ENCODE data around the gene DLST.
"Not testable (repeated sequence)": the region's sequence is repeated elsewhere in the genome, so short reads cannot be mapped to it uniquely, and the experiment has no call there.

DLST gene

DNA sequence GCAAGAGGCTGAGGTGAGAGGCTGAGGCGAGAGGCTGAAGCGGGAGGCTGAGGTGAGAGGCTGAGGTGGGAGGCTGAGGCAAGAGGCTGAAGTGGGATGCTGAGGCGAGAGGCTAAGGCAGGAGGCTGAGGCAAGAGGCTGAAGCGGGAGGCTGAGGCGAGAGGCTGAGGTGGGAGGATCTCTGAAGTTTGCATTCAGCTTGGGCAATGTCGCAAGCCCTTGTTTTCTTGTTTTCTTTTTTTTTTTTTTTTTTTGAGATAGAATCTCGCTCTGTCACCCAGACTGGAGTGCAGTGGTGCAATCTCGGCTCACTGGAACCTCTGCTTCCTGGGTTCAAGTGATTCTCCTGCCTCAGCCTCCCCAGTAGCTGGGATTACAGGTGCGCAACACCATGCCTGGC, 50.0 kb downstream of the DLST start:
- H3K4me1 ChIP-seq (ENCODE audit: control insufficient read depth, low read depth, low read length); H4K8ac ChIP-seq (ENCODE audit: low read depth, low read length); H2BK5ac ChIP-seq (ENCODE audit: low read length); H2BK120ac ChIP-seq (ENCODE audit: low read depth, low read length); H3K4me2 ChIP-seq (ENCODE audit: low read length); H3K27ac ChIP-seq (ENCODE audit: low read depth, low read length); H2BK15ac ChIP-seq (replicated peaks; ENCODE audit: low read depth); H3K56ac ChIP-seq (ENCODE audit: low read length); H3K4ac ChIP-seq (ENCODE audit: low read depth, low read length); H3K27me3 ChIP-seq (ENCODE audit: insufficient read depth, low read length, poor library complexity); H3K79me1 ChIP-seq (ENCODE audit: low read length); H3K36me3 ChIP-seq (ENCODE audit: control insufficient read depth, insufficient read depth, low read length); H3K23ac ChIP-seq (ENCODE audit: low read length); H3K9ac ChIP-seq (ENCODE audit: low read length); DNase-seq; H3K4me3 ChIP-seq (ENCODE audit: low read length); H4K5ac ChIP-seq (ENCODE audit: low read length); H3K18ac ChIP-seq (ENCODE audit: low read length); H2AK5ac ChIP-seq (ENCODE audit: low read length); H3K79me2 ChIP-seq (ENCODE audit: control insufficient read depth, insufficient read depth, low read length): not testable (repeated sequence)
- no CpG with 5 or more reads among the region's 9 CpGs for WGBS (ENCODE audit: extremely low coverage, insufficient coverage, low lambda C conversion rate)

DNA sequence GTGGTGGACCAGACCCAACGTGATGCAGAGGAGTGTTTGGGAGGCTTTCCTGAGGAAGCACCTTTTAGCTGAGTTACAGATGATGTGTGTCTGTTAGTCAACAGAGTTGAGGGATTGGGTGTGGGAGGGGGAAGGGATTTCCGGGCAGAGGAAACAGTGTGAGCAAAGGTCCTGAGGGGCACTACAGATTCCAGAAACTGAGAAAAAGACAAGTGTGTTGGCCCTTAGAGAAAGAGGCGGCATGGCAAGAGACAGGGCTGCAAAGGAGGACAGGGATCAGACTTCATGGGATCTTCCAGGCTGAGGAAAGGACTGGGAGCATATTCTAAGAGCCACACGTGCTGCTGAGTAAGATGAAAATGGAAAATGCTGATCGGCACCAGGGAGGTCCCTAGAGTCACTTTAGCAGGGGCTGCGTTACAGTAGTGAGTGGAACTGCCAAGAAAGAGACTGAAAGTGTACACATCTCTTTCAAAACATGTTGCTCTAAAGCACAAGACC, 50.7 kb downstream of the DLST start:
- Histone ChIP-seq H3K4ac (ENCODE audit: low read depth, low read length) (no peak overlapping the region), H3K27ac (ENCODE audit: low read depth, low read length) (no peak overlapping the region), H3K4me1 (ENCODE audit: control insufficient read depth, low read depth, low read length) (no peaks in the 10 kb centered on the region), H3K4me2 (ENCODE audit: low read length) (no peak overlapping the region), H2AK5ac (ENCODE audit: low read length) (no peak overlapping the region), H3K79me2 (ENCODE audit: control insufficient read depth, insufficient read depth, low read length) (no peaks in the 10 kb centered on the region), H3K27me3 (ENCODE audit: insufficient read depth, low read length, poor library complexity) (no peaks in the 10 kb centered on the region), H3K36me3 (ENCODE audit: control insufficient read depth, insufficient read depth, low read length) (no peaks in the 10 kb centered on the region), H2BK120ac (ENCODE audit: low read depth, low read length) (no peak overlapping the region), H3K4me3 (ENCODE audit: low read length) (no peak overlapping the region), H3K79me1 (ENCODE audit: low read length) (no peaks in the 10 kb centered on the region), H3K9ac (ENCODE audit: low read length) (no peak overlapping the region), H3K56ac (ENCODE audit: low read length) (no peak overlapping the region), H3K23ac (ENCODE audit: low read length) (no peak overlapping the region), H4K5ac (ENCODE audit: low read length) (no peak overlapping the region), H3K18ac (ENCODE audit: low read length) (no peak overlapping the region), H4K8ac (ENCODE audit: low read depth, low read length) (no peak overlapping the region), H2BK15ac (replicated peaks; ENCODE audit: low read depth) (no peak overlapping the region), H2BK5ac (ENCODE audit: low read length) (no peak overlapping the region)
- DNase-seq, result no peak
- no CpG with 5 or more reads among the region's 6 CpGs for WGBS (ENCODE audit: extremely low coverage, insufficient coverage, low lambda C conversion rate)

DNA sequence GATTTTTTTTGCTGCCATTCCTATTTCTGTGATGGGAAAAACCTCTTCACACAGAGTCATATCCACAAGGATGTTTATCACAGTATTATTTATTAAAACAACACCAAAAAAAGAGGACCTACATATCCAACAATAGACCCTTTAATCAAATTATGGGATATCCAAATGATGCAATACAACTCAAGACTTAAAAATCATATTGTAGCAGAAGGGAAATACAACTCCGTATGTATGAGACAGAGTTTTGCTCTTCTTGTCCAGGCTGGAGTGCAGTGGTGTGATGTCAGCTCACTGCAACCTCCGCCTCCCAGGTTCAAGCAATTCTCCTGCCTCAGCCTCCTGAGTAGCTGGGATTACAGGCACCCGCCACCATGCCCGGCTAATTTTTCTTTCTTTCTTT, 51.2 kb downstream of the DLST start:
- WGBS (ENCODE audit: extremely low coverage, insufficient coverage, low lambda C conversion rate), result no CpG with 5 or more reads among the region's 4 CpGs
- not testable (repeated sequence) for H3K56ac ChIP-seq (ENCODE audit: low read length); H3K4me3 ChIP-seq (ENCODE audit: low read length); H3K18ac ChIP-seq (ENCODE audit: low read length); H2BK120ac ChIP-seq (ENCODE audit: low read depth, low read length); H3K36me3 ChIP-seq (ENCODE audit: control insufficient read depth, insufficient read depth, low read length); H3K79me1 ChIP-seq (ENCODE audit: low read length); H3K23ac ChIP-seq (ENCODE audit: low read length); H4K8ac ChIP-seq (ENCODE audit: low read depth, low read length); H3K4me1 ChIP-seq (ENCODE audit: control insufficient read depth, low read depth, low read length); H2BK5ac ChIP-seq (ENCODE audit: low read length); H3K27me3 ChIP-seq (ENCODE audit: insufficient read depth, low read length, poor library complexity); H3K4me2 ChIP-seq (ENCODE audit: low read length); H3K4ac ChIP-seq (ENCODE audit: low read depth, low read length); H3K27ac ChIP-seq (ENCODE audit: low read depth, low read length); H2AK5ac ChIP-seq (ENCODE audit: low read length); H2BK15ac ChIP-seq (replicated peaks; ENCODE audit: low read depth); H4K5ac ChIP-seq (ENCODE audit: low read length); H3K79me2 ChIP-seq (ENCODE audit: control insufficient read depth, insufficient read depth, low read length); DNase-seq; H3K9ac ChIP-seq (ENCODE audit: low read length)

DNA sequence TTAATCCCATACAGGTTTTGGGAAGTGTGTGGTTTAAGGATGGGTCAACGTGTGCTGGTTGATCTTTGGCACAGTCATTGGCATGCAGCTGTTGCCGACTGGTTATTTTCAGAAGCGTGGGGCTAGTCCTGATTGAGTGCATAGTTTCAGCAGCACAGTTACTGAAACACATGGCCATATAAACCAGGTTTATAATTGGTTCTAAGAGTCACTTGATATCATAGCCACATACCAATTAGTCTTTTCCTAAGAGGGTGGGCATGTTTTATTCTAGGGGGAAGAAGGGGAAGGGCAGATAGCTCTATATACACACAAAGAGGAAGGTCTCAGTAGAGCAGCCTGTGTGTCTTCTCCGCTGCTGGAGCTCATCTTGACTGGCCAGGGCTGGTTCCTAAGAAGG, 52.3 kb downstream of the DLST start:
- Histone ChIP-seq H2BK15ac (replicated peaks; ENCODE audit: low read depth) (no peak overlapping the region), H3K27ac (ENCODE audit: low read depth, low read length) (no peak overlapping the region), H3K18ac (ENCODE audit: low read length) (no peak overlapping the region), H4K5ac (ENCODE audit: low read length) (no peak overlapping the region), H2BK5ac (ENCODE audit: low read length) (no peak overlapping the region), H3K4me3 (ENCODE audit: low read length) (no peak overlapping the region), H3K79me2 (ENCODE audit: control insufficient read depth, insufficient read depth, low read length) (no peaks in the 10 kb centered on the region), H3K4me2 (ENCODE audit: low read length) (no peak overlapping the region), H3K9ac (ENCODE audit: low read length) (no peak overlapping the region), H2AK5ac (ENCODE audit: low read length) (no peak overlapping the region), H4K8ac (ENCODE audit: low read depth, low read length) (no peak overlapping the region), H3K79me1 (ENCODE audit: low read length) (no peaks in the 10 kb centered on the region), H2BK120ac (ENCODE audit: low read depth, low read length) (no peak overlapping the region), H3K4me1 (ENCODE audit: control insufficient read depth, low read depth, low read length) (no peaks in the 10 kb centered on the region), H3K56ac (ENCODE audit: low read length) (no peak overlapping the region), H3K23ac (ENCODE audit: low read length) (no peak overlapping the region), H3K4ac (ENCODE audit: low read depth, low read length) (no peak overlapping the region), H3K27me3 (ENCODE audit: insufficient read depth, low read length, poor library complexity) (no peaks in the 10 kb centered on the region), H3K36me3 (ENCODE audit: control insufficient read depth, insufficient read depth, low read length) (no peaks in the 10 kb centered on the region)
- no CpG with 5 or more reads among the region's 4 CpGs for WGBS (ENCODE audit: extremely low coverage, insufficient coverage, low lambda C conversion rate)
- no peak for DNase-seq

DNA sequence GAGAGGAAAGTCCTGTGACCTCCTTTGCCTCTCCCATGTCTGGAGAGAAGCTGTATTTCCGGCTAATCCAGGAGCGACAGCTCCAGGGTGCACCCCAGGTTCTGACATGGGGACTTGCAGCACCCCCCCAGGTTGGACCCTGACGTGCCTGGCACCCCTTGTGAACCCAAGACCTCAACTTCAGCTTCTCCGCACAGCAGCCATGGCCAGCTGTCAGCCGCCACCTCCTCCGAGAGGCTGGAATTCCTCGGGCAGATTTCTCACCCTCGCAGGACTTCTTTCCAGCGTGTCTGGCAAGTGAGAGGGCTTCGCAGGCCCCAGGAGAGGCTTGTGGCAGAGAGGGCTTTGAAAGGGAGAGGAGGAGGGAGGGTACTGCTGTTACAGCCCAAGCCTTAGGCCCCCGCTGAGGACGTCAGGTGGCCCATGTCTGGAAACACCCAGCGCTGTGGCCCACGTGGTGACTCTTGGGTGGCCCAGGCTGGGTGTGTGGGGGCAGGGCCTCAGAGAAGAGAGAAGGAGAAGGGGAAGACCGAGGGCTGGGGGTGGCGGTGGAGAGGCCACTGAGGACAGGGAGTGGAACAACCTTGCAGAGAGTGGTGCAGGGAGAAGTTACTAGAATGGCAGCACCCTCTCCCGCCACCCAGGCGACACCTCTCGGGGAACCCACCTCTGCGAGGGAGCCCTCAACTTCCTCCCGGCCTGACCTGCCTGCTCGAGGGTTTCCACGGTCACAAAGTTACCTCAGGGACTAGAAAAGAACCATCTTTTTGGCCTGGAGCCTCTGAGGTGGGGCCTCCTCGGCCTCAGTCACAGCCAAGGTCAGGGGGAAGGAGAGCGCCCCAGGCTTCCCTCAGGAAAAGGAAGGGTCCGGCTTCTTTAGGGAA, 53.0 kb downstream of the DLST start:
- H3K4me2 ChIP-seq (ENCODE audit: low read length), result no peak overlapping the region
- H3K4me3 ChIP-seq (ENCODE audit: low read length), result no peak overlapping the region
- H3K23ac ChIP-seq (ENCODE audit: low read length), result no peak overlapping the region
- H2BK120ac ChIP-seq (ENCODE audit: low read depth, low read length), result no peak overlapping the region
- H3K79me1 ChIP-seq (ENCODE audit: low read length), result no peaks in the 10 kb centered on the region
- no CpG with 5 or more reads among the region's 26 CpGs for WGBS (ENCODE audit: extremely low coverage, insufficient coverage, low lambda C conversion rate)
- H3K9ac ChIP-seq (ENCODE audit: low read length), result no peak overlapping the region
- H2BK15ac ChIP-seq (replicated peaks; ENCODE audit: low read depth), result no peak overlapping the region
- no peak overlapping the region for H4K8ac ChIP-seq (ENCODE audit: low read depth, low read length)
- H2BK5ac ChIP-seq (ENCODE audit: low read length), result no peak overlapping the region
- peak overlapping the region; percentile 58 for H3K56ac ChIP-seq (ENCODE audit: low read length)
- no peaks in the 10 kb centered on the region for H3K79me2 ChIP-seq (ENCODE audit: control insufficient read depth, insufficient read depth, low read length)
- no peak overlapping the region for H4K5ac ChIP-seq (ENCODE audit: low read length)
- no peak overlapping the region for H2AK5ac ChIP-seq (ENCODE audit: low read length)
- H3K18ac ChIP-seq (ENCODE audit: low read length), result no peak overlapping the region
- H3K36me3 ChIP-seq (ENCODE audit: control insufficient read depth, insufficient read depth, low read length), result no peaks in the 10 kb centered on the region
- no peaks in the 10 kb centered on the region for H3K4me1 ChIP-seq (ENCODE audit: control insufficient read depth, low read depth, low read length)
- no peaks in the 10 kb centered on the region for H3K27me3 ChIP-seq (ENCODE audit: insufficient read depth, low read length, poor library complexity)
- H3K27ac ChIP-seq (ENCODE audit: low read depth, low read length), result no peak overlapping the region
- H3K4ac ChIP-seq (ENCODE audit: low read depth, low read length), result no peak overlapping the region
- peak; percentile 61 for DNase-seq

DNA sequence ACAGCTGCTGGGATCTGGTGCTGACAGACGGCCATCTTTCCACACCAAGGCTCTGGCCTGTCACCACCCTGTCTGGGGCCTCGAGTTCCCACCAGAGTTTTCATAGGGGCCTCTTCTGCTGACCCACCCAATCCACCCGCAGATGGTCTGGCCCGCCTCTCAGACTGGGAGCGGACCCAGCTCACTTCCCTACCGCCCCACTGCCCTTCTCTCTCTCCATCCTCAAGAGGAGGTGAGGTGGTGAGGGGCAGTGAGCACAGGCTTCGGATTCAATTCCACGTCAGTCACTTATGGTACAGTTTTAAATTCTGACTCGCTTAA, 53.6 kb downstream of the DLST start:
- Histone ChIP-seq H2BK5ac (ENCODE audit: low read length) (no peak overlapping the region), H3K79me2 (ENCODE audit: control insufficient read depth, insufficient read depth, low read length) (no peaks in the 10 kb centered on the region), H3K9ac (ENCODE audit: low read length) (no peak overlapping the region), H4K8ac (ENCODE audit: low read depth, low read length) (no peak overlapping the region), H3K23ac (ENCODE audit: low read length) (no peak overlapping the region), H3K4me2 (ENCODE audit: low read length) (no peak overlapping the region), H2AK5ac (ENCODE audit: low read length) (no peak overlapping the region), H2BK15ac (replicated peaks; ENCODE audit: low read depth) (no peak overlapping the region), H3K4me1 (ENCODE audit: control insufficient read depth, low read depth, low read length) (no peaks in the 10 kb centered on the region), H3K36me3 (ENCODE audit: control insufficient read depth, insufficient read depth, low read length) (no peaks in the 10 kb centered on the region), H3K4ac (ENCODE audit: low read depth, low read length) (no peak overlapping the region), H4K5ac (ENCODE audit: low read length) (no peak overlapping the region), H3K56ac (ENCODE audit: low read length) (no peak overlapping the region), H3K27me3 (ENCODE audit: insufficient read depth, low read length, poor library complexity) (no peaks in the 10 kb centered on the region), H3K27ac (ENCODE audit: low read depth, low read length) (no peak overlapping the region), H3K79me1 (ENCODE audit: low read length) (no peaks in the 10 kb centered on the region), H2BK120ac (ENCODE audit: low read depth, low read length) (no peak overlapping the region), H3K4me3 (ENCODE audit: low read length) (no peak overlapping the region), H3K18ac (ENCODE audit: low read length) (no peak overlapping the region)
- no CpG with 5 or more reads among the region's 9 CpGs for WGBS (ENCODE audit: extremely low coverage, insufficient coverage, low lambda C conversion rate)
- DNase-seq, result no peak

Measured in mesendoderm (in vitro differentiated cells).